Cerebellar nuclear complex (tissue), 1 donor: ENCODE results near the gene CEP70.
"Not testable (repeated sequence)": the region's sequence is repeated elsewhere in the genome, so short reads cannot be mapped to it uniquely, and the experiment has no call there.

ENCODE experiments used
- DNase-seq, 2 experiments: peaks; one replicate each; lab custom pipeline; 2025; lab: John Stamatoyannopoulos, UW

CEP70 gene

GRCh38 chr3:138469874-138470273 is 124.2 kb downstream of the CEP70 start:
- no peak for DNase-seq

- DNase-seq = no peak
Observed at GRCh38 chr3:138468886-138469285, 125.2 kb downstream of the CEP70 start.

- DNase-seq = no peak
Observed at GRCh38 chr3:138468451-138468850, 125.6 kb downstream of the CEP70 start.

- DNase-seq = no peak
Observed at GRCh38 chr3:138467931-138468330, 126.1 kb downstream of the CEP70 start.

GRCh38 chr3:138465925-138466324 is 128.1 kb downstream of the CEP70 start:
- no peak for DNase-seq

GRCh38 chr3:138465451-138465850 is 128.6 kb downstream of the CEP70 start:
- no peak for DNase-seq

GRCh38 chr3:138464491-138464860 is 129.6 kb downstream of the CEP70 start:
- no peak for DNase-seq

- no peak for DNase-seq
Observed at GRCh38 chr3:138463724-138464490, 130.2 kb downstream of the CEP70 start.

- DNase-seq = no peak
Observed at GRCh38 chr3:138461896-138462295, 132.2 kb downstream of the CEP70 start.

GRCh38 chr3:138461246-138461645 is 132.8 kb downstream of the CEP70 start:
- DNase-seq = no peak

- no peak for DNase-seq
Observed at GRCh38 chr3:138460536-138461205, 133.4 kb downstream of the CEP70 start.

GRCh38 chr3:138459619-138460535 is 134.2 kb downstream of the CEP70 start:
- DNase-seq = no peak

GRCh38 chr3:138458774-138459499 is 135.1 kb downstream of the CEP70 start:
- no peak for DNase-seq

- no peak for DNase-seq
Observed at GRCh38 chr3:138457863-138458735, 136.0 kb downstream of the CEP70 start.

GRCh38 chr3:138456961-138457862 is 136.8 kb downstream of the CEP70 start:
- no peak for DNase-seq

- DNase-seq = no peak
Observed at GRCh38 chr3:138455801-138456716, 138.0 kb downstream of the CEP70 start.

- not testable (repeated sequence) for DNase-seq
Observed at GRCh38 chr3:138453940-138454339, 140.1 kb downstream of the CEP70 start.

- no peak for DNase-seq
Observed at GRCh38 chr3:138452436-138452835, 141.6 kb downstream of the CEP70 start.
